ENCODE measurements around the gene EFCAB6. TPM values are rescaled to one million over a fixed set of nuclear protein-coding genes. Genes with fewer than 3 reads are reported as not detected.

Gene EFCAB6
- total and polyA plus RNA-seq, 2 donors (not counting 3 experiments of a cell fraction or from before 2014, with no cell fraction given), result 0.07 to 0.31 TPM

- ChIA-PET POLR2A (no interaction called here), CTCF (interaction anchor here (1.7 kb wide), 1 partner anchor 33 kb away, joined by 6 read pairs; no protein-coding TSS in a partner anchor)
- Histone ChIP-seq H3K9ac (replicated peaks; ENCODE audit: extremely low read depth, insufficient read depth, low read length) (no peak overlapping the region), H3K27me3 (ENCODE audit: control insufficient read depth in 2 of 2, insufficient read depth in 2 of 2, low read length in 2 of 2) (no peaks in the 10 kb centered on the region), H3K79me2 (ENCODE audit: control insufficient read depth, insufficient read depth, low read length) (no peaks in the 10 kb centered on the region), H3K4me2 (ENCODE audit: insufficient read depth, low read length) (no peak overlapping the region), H3K36me3 (ENCODE audit: control insufficient read depth in 2 of 2, extremely low read depth in 1 of 2, insufficient read depth in 2 of 2, low read length in 2 of 2) (no peaks in the 10 kb centered on the region), H3K9me3 (replicated peaks; ENCODE audit: control insufficient read depth, insufficient read depth, low read length) (no peaks in the 10 kb centered on the region), H3K9me1 (replicated peaks; ENCODE audit: control insufficient read depth, extremely low read depth, insufficient read depth, low read length) (no peaks in the 10 kb centered on the region), H3K4me1 (ENCODE audit: control insufficient read depth, extremely low read depth, insufficient read depth, low read length) (peaks cover 5% of the 10 kb centered on the region), H4K20me1 (replicated peaks; ENCODE audit: control insufficient read depth, extremely low read depth, insufficient read depth, low read length) (no peaks in the 10 kb centered on the region), H3K27ac (ENCODE audit: insufficient read depth, low read depth, low read length) (no peak overlapping the region), H2AFZ (ENCODE audit: low read depth, low read length) (no peak overlapping the region), H3K4me3 (replicated peaks in 1 of 3; ENCODE audit: insufficient read depth in 1 of 3, low read depth in 1 of 3, low read length in 3 of 3) (no peak overlapping the region)
- DNase-seq (ENCODE audit: low read depth, low spot score), result no peak
- TF ChIP-seq CTCF (IDR thresholded peaks at IDR 0.05; ENCODE audit: extremely low read depth in 1 of 2, insufficient read depth in 1 of 2, low read depth in 1 of 2, low read length in 2 of 2), result no peak
- no peak for TF ChIP-seq MAX (IDR thresholded peaks at IDR 0.05; ENCODE audit: insufficient read depth, insufficient read length)
- no peak for TF ChIP-seq EZH2 (IDR thresholded peaks at IDR 0.05; ENCODE audit: borderline replicate concordance, low read depth, low read length, severe bottlenecking)
- no peak for TF ChIP-seq GATA2 (IDR thresholded peaks at IDR 0.05; ENCODE audit: insufficient read depth, insufficient read length, low read depth, low read length)
- no peak for TF ChIP-seq JUN (IDR thresholded peaks at IDR 0.05; ENCODE audit: borderline replicate concordance, insufficient read depth, insufficient read length, low read depth)
- TF ChIP-seq POLR2AphosphoS5 (IDR thresholded peaks at IDR 0.05; ENCODE audit: insufficient read depth, low read depth, low read length), result no peak
- no peak for TF ChIP-seq MYC (IDR thresholded peaks at IDR 0.05; ENCODE audit: low read depth, low read length)
- no peak for TF ChIP-seq FOS (IDR thresholded peaks at IDR 0.05; ENCODE audit: borderline replicate concordance, insufficient read depth, low read length)
- no peak for TF ChIP-seq POLR2A (IDR thresholded peaks at IDR 0.05; ENCODE audit: low read depth, low read length)
- FAIRE-seq, result no peak
- dilution Hi-C loops (cut with MboI; ENCODE audit: extremely low pct_ligation_motif_present, low sequenced_read_pairs), result no loop called here
- intact Hi-C loops (cut with micrococcal nuclease), result no loop called here
- no TSS peak for BruUV-seq (replicated peaks)
Observed at GRCh38 chr22:43851979-43852307, 39.8 kb upstream of the EFCAB6 start.

Data from endothelial cell of umbilical vein (primary cell).